Measurements from ENCODE around the gene LILRA6.
"Not testable (repeated sequence)": the region's sequence is repeated elsewhere in the genome, so short reads cannot be mapped to it uniquely, and the experiment has no call there.

The LILRA6 gene

DNA sequence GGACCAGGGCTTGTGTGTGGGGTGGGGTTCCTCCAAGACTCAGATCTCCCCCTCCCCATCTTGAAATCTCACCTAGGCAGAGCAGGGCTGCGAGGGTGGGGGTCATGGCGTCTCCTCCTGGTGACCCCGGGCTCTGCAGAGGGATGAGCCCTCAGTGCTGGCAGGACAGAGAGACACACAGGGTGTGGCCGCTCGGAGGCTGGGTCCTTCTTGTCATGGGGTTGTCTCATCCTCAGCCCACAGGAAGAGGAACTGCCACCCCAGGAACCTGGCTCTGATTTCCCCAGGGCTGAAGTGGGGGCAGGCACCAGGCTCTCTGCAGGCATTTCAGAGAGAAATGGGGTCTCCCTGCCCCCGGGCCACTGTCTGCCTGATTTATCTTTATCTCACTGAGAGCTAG, at the start of gene LILRA6:
Gene LILRA6 (minus strand): TSS at position 145 of the 400 bp plus-strand sequence.
- not testable (repeated sequence) for DNase-seq

DNA sequence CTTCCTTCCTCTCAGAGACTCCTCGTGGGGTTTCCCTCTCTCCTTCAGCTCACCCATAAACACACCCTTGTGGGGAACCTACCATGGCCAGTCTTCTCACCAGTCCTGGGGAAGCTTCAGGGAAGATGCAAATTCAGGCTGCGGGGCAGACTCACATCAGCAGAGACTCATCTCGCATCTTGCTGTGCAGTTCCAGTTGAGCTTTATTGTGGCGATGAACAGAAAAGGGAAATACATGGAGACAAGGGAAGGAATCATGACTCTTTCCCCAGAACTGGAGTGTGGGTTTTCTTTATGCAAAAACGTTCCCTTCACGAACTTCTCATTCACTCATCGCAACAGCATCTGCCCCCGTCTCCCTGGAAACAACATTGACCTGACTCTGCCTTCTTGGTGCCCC, 46.6 kb upstream of the LILRA6 start:
- not testable (repeated sequence) for DNase-seq

DNA sequence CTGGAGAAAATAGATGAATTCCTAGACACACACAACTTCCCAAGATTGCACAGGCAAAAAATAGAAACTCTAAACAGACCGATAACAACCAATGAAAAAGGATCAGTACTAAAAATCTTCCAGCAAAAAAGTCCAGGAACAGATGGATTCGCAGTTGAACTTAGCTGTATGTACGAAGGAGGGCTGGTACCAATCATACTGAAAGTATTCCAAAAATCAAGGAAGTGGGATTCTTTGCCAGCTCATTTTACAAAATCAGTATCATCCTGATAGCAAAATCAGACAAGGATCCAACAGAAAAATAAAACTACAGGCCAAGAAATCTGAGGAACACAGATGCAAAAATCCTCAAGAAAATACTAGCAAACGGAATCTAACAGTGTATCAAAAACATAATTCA, 44.9 kb upstream of the LILRA6 start:
- DNase-seq = no peak

DNA sequence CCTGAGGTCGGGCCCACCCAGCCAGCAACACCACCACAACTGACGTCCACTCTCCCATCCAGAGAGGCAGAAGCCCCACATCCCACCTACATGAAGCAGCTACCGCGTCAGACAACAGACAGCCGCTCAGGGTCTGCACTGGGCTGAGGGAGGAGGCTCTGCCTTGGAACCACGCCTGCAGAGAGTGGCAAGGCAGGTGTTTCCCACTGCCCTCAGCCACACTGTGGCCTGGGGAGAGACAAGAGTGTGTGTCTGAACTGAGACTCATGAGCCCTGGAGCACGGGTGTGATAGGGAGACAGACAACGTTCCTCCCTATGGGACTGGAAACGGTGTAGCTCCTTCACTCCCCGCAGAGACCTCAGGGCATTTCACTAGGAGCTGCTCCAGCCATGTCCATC, 43.7 kb upstream of the LILRA6 start:
- not testable (repeated sequence) for DNase-seq

DNA sequence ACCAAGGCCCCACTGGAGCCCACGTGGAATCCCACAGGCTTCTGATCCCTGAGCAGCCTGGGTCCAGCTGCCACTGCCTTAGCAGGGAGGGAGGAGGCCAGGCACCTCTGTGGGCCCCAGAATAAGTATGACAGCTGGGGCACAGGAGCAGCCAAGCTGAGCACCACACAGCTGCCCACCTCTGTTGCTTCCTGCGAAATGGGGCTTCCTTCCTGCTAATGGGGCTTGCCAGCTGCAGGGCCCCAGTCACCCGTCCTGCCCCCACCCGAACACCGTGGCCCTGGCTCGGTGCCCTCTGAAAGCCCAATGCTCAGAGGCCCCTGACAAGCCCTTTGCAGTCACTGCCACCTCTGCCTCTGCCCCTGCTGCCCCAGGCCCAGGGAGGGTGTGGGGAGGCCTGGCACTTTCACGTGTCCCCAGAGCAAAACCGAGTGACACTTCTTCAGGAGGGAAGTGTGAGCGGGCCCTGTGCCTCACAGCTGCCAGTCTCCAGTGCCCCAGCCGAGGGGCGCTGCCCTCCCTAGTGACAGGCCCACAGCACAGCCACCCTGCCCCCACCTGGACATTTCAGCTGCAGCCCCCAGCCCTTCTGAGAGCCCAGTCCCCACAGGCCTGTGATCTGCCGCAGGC, 43.0 kb upstream of the LILRA6 start:
- DNase-seq = not testable (repeated sequence)

DNA sequence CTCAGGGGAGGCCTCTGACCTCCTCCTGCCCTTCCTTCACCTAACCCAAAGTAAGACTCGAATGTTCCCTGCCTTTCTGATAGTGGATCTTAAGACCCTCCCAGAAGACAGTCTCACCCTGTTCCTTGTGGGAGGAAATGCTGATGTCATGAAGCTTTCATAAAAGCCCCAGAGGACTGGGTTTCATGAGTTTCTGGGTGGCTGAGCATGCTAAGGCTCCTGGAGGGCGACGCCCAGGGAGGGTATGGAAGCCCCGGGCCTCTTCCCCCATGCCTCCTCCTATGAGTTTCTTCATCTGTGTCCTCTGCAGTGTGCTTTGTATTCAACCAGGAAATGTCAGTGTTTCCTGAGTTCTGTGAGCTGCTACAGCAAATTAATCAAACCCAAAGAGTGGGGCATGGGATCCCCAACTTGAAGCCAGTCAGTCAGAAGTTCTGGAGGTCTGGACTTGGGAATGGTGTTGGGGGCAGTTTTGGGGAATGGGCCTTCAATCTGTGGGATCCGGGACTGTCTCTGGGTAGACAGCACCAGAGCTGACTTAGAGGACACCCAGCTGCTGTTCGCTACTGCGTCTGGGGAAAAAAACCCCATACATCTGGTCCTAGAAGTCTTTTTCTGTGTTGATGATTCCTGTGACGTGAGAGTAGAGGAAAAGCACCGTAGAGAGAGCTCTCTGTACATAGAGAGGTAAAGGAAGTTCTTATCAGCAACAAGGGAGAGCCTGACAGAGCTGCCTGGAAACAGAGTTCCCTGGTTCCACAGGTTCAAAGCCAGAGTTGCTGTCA, 40.3 kb upstream of the LILRA6 start:
- no peak for DNase-seq

DNA sequence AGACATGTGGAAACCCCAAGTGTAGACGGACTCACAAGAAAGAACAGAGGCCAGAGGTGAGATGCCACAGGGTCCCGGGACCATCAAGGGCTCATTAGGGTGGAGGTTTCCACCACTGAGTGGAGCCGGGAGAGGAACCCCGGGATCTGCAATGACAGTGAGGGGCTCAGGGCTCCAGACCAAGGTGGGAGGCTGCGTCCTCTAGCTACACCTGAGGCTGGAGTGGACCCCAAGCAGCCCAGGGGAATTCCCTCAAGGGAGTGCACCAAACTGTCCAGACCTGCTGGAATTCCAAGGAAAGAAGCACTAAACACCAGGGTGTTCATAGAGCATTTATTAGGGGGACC, 39.1 kb upstream of the LILRA6 start:
- not testable (repeated sequence) for DNase-seq

DNA sequence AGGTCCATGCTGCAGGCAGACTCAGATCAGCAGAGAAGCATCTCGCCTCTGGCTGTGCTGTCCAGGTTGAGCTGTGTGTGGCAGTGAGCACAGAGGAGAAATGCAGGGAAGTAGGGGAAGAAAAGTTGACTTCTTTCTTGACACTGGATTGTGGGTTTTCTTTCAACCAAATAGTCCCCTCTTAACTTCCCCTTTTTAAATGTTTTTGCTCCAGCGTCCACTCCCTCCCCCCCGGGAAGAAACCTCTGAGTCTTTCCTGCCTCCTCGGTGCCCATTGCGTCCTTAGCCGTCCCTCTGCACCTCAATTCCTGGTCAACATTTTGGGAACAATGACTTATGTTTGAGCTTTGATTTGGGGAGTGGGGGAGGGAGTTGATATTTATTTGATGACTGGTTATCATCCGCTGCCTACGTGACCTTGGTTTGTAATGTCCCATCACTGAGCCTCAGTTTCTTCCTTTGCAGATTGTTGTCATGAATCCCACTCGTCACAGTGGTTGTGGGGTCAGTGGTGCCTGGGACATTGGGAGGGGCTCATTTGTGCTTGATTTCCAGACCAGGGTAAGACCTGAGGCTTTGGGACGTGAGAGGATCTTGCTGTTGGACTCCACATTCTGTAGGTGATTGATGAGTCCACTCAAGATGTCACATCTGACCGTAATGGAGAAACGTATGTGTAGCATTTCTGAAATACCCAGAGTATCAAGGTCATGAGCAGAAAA, 38.6 kb upstream of the LILRA6 start, which contains the start of gene LILRB2:
Gene LILRB2 (minus strand): TSS at position 104 of the 722 bp plus-strand sequence. CDS start 614 bp downstream, outside the sequence.
- DNase-seq = no peak

DNA sequence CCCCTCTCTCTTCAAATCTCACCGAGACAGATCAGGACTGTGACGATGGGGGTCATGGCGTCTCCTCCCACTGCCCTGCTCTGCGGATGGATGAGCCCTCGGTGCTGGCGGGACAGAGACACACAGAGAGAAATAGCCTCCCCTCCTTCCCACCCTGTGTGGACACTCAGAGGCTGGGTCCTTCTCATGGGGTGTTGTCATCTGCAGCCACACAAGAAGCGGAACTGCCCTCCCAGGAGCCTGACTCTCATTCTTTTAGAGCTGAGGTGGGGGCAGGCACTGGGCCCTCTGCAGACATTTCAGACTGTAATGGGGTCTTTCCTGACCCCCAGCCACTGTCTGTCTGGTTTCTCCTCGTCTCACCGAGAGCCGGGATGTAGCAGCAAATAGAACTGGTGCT, 37.9 kb upstream of the LILRA6 start:
- DNase-seq = not testable (repeated sequence)

DNA sequence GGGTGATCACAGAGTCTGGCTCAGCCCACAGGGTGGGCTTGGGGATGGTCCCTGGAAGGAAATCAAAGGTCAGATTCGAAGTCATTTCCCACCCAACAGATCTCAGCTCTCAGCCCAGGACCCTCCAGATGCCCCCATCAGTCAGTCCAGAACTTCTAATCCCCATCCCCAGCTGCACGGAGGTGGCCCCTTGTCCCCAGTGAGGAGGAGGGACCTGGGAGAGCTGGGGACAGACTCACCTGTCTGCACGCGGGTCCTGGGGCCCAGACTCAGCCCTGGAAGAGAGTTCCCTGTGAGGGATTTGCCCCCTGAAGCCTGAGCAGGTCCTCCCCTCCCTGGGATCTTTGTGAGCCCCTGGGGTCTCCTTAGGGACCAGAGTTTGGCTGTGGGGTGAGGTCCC, 37.4 kb upstream of the LILRA6 start:
- not testable (repeated sequence) for DNase-seq

DNA sequence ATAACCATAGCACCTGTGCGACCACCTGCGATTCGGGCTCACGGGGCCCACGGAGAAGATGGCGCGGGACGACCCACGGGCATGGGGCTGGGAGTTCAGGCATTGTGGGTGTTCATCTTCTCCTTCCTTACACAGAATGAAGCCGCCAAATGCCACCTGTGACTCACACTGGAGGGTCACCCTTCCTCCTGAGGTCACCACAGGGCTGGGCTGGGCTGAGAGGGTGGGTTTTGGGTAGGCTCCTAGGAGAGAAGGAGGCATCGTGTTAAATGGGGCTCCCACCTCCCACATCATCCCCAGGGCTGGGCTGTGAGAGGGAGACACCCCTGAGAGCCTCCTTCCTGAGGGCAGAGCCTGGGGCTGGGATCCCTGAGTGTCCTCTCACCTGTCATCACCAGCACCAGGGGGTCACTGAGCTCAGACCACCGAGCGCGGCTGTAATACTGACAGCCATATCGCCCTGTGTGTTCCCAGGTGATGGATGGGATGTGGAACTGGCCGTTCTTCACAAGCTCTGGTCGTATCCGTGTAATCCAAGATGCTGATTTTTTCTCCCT, 36.9 kb upstream of the LILRA6 start:
- no peak for DNase-seq

DNA sequence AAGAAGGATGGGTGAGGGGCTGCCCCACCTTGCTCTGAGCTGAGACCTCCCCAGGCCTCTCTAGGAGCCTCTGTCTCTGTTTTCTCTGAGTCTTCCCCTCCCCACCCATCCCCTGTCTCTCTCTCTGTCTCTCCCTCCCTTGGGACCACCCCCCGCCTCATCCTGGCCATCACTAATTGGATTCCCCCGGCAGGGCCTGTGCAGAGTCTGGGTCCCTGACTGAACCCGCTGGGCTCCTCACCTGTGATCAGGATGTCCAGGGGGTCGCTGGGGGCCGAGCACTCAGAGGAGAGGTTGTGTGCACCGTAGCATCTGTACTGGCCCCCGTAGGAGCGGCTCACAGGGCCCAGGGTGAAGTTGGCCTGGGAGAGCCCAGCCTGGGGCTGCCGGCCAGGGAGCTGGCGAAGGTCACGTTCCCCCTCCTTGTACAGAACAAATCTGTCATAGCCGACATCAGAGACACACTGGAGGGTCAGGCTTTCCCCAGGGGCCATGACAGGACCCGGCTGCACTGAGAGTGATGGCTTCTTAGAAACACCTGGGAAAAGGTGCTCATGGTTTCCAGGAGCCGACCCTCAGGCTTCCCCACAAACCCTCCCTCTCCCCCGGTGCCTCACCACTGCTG, 36.1 kb upstream of the LILRA6 start:
- not testable (repeated sequence) for DNase-seq

DNA sequence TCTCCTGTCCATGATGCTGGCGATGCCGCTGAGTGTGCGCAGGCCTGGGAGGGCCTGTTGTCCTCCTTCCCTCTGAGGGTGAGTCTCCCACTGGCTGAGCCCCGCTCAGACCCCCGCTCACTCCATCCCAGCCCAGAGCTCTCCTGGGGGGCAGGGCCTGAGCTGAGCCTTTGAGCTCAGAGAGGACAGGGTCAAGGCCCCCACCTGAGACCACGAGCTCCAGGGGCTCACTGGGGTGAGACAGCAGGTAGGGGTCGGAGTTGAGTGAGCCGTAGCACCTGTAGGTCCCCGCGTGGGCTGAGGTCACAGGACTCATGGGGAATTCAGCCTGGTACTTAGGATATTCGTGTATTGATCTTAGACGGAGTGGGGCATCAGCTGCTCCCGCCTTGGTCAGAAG, 35.5 kb upstream of the LILRA6 start:
- DNase-seq = not testable (repeated sequence)

DNA sequence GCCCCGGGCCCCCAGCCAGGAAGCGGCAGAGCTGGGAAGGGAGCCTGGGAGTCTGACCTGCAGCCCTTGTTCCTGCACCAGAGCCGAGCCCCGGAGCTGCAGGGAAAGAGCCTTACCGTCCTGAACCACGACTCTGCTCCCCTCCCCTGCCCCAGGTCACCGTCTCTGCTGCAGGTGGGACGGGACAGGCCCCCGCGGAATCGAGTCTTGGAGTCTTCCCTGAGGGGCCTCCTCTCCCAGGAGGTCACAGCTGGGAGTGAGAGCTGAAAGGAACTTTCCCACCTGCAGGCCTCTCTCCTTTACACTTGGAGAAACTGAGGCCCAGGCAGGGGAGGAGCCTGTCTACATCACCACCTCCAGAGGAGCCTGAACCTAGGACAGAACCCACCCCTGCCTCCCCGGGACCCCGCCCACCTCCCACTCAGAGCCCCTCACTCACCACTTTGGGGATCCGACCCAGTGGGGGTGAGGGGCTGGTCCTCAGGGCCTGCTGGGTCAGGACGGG, 34.6 kb upstream of the LILRA6 start:
- DNase-seq = not testable (repeated sequence)

DNA sequence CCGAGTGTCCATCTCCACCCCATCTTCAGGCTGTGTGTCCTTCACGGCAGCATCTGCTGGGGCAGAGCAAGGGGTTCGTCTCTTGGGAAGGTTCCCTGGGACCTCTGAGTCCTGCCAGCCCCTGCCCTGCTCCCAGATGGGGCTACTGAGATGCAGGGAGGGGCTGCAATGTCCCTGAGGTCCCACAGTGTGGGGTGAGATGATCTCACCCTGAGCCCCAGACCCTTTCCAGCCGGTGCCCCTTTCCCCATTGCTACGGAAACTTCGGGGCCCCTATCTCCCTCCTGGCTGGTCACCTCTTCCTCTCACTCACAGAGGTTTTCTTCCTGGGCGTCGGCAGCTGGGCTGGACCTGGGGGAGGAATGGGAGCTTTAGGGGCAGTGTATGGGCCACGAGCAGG, 33.4 kb upstream of the LILRA6 start:
- no peak for DNase-seq

DNA sequence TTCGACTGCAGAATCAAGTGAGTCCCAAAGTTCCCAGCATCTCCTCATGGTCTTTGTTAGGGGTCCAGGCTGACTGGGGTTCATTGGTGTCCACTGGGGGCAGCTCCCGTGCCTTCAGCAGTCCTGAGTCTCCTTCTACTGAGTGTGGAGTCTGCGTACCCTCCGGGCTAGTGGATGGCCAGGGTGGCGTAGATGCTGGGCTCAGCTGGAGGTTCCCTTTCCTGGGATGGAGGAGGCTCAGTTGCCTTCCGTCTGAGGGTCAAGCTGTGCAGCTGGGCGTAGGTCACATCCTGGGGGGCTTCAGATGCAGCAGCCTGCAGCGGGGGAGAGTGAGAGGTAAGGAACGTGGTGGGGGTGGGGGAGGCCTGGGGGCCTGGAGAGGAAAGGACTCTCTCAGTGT, 31.9 kb upstream of the LILRA6 start:
- not testable (repeated sequence) for DNase-seq

DNA sequence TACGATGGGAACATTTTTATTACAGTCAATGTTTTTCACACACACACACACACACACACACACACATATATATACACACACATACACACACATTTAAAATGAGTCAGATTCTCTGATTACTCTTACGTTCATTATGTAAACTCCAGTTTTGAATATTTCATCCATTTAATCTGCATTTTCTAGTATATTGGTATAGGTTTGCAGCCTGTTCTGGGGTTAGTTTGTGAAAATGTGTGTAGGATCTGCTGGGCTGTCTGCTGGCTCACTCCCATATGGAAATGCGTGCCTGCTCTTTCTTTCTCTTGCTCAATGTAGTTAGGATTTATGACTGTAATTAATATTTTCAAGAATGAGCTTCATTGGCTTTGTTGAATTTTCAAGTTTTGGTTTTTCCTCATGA, 31.2 kb upstream of the LILRA6 start:
- no peak for DNase-seq

DNA sequence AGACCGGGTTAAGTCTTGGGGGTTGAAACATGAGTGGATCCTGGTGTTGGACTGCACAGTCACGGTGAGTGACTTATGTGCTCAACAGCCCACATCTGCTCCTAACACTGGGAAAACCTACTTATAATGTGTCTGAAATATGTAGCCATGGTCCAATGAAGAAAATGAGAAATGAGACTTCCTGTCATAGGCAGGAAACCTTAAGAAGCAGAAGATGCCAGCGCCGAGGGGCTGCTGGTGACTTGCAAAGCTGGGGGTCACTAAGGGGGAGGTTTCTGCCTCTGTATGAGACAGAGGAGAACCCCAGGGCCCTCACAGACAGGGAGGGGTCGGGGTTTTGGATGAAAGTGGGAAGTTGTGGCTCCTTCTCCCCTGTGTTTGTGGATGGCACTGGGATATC, 29.6 kb upstream of the LILRA6 start:
- DNase-seq = not testable (repeated sequence)

DNA sequence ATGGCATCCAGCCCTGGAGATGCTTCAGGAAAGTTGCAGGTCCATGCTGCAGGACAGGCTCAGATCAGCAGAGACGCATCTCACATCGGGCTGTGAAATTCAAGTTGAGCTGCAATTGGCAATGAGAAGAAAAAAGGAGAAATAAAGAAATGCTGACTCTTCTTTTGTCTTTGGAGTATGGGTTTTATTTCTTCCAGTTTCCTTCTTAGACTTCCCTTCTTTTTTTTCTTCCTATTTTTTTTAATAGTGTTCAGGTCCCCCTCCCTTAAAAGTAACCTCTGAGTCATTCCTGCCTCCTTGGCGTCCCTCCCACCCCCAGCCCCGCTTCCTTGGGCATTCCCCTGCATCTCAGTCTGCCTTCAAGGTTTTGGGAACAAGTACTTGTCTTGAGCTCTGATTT, 29.0 kb upstream of the LILRA6 start:
- not testable (repeated sequence) for DNase-seq

DNA sequence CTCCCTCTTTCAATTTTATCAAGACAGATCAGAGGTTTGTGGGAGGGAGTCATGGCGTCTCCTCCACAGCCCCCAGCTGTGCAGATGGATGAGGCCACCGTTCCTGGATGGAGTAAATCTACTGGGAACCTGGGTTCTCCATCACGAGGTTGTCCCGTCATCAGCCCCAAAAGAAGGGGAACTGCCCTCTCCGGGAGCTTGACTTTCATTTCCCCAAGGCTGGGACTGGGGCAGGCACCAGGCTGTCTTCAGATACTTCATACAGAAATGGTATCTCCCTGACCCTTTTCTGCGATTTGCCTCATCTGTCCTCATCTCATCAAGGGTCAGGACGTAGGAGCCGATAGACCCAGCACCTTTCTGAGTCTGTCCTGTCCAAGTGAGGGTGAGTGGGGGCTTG, 28.5 kb upstream of the LILRA6 start:
- DNase-seq = no peak

DNA sequence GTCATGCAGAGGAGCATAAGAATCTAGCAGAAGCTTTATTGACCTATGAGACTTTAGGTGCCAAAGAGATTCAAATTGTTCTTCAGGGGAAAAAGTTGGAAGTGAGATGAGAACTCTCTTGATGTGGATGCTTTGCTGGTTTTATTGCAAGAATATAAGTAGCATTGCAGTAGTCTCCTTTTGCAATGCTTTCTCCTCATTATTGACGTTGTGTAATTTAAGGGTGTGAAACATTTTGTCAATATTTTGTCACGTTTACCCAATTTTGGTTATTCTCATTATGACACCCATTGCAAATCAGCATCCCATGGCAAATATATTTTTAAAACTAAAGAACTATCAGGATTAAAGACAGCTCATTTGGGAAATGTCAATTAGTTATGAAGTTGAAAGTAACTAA, 26.3 kb upstream of the LILRA6 start:
- no peak for DNase-seq

DNA sequence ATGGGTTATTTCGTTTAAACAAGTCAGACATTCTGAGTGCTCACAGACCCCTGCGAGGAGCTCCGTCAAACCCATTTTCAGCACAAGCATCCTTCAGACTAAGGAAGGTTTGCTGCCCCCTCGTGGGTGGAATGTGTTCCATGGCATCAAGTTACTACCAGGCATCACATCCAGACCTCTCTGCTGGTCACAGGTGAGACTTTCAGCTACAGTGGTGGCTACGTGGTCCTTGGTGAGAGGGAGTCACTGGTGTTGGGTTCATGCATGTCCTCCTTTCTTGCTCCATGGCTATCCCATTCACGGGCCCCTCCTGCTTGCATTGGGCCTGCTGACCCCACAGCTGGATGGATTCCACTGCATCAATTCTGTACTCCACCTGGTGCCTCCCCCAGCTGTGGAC, 23.5 kb upstream of the LILRA6 start:
- peak; percentile 32 for DNase-seq

DNA sequence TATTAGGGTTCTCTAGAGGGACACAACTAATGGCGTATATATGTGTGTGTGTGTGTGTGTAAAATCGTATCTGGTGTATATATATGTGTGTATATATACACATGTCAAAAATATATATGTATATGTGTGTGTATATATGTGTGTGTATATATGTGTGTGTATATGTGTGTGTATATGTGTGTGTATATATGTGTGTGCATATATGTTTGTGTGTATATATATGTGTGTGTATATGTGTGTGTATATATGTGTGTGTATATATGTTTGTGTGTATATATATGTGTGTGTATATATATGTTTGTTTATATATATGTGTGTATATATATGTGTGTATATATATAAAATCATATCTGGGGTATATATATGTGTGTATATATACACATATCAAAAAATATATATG, 19.9 kb upstream of the LILRA6 start:
- DNase-seq = no peak

All from DMS79 treated with DMSO at 0.1 percent for 48 hours (cell line).